ENCODE measurements around the gene TOMM40.

- TF ChIP-seq CTCF (IDR thresholded peaks at IDR 0.05; ENCODE audit: poor library complexity) (no peak), EZH2 (IDR thresholded peaks at IDR 0.05; ENCODE audit: borderline replicate concordance) (no peak)
Observed at GRCh38 chr19:44907613-44908012, 16.6 kb downstream of the TOMM40 start.

Data from hepatocyte (in vitro differentiated cells).